ENCODE measurements around the gene TAAR5.

DNA sequence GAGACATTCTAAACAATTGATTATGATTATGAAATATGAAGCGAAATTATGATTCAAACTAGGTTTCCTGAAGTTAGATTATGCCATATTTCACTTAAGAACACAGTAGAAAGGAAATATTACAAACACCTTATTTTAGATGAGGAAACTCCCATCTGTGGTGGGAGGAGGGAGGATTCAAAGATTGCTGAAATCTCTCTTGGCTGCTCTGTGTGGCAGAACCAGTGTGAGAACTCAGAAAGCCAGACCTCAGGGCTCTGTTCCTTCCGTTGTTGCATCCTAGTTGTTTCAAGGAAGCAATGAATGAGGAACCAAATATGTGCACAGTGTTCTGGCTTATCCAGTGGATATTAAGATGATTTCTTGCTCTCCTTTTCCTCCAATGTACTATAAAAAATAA, 2.1 kb downstream of the TAAR5 start:
- TF ChIP-seq GATA3 (IDR thresholded peaks at IDR 0.05; ENCODE audit: low read depth, low read length) (no peak), GATA2 (IDR thresholded peaks at IDR 0.05; ENCODE audit: low read depth, low read length) (no peak)
